Measurements from ENCODE around the gene UCK2.

Gene UCK2

GRCh38 chr1:165927169-165927568 lies 99.8 kb downstream of the UCK2 start:
- TF ChIP-seq CTCF (IDR thresholded peaks at IDR 0.05; ENCODE audit: low read depth, low read length): no peak
- no peak for DNase-seq (ENCODE audit: extremely low read depth, low read depth)

DNA sequence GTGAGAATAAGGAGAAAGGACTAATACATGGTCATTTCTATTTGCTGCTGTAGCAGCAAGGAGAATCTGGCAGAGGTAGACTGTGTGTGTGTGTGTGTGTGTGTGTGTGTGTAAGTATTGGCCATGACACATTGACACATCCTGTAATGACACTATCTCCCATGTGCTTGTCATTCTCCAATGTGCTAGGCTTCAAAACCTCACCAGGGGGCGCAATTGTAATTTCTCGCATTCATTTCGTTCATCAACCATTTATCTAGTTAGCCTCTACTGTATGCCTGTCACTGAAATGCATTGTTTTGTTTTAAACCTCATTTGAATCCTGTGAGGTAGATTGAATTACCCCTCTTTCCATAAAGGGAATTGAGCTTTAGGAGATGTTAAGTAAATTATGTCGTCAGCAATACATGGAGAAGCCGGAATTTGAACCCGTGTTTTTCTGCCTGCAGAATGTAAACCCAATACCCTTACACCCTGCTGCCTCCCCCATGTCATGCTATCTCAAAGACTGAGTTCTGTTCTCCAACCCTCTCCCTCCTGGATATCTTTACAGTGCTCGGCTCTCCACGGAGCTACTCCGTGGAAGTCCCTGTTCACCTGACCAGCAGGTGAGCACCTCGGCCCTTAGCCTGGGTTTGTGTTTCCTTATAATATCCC lies 100.8 kb downstream of the UCK2 start:
- peak; percentile 71 for TF ChIP-seq CTCF (IDR thresholded peaks at IDR 0.05; ENCODE audit: low read depth, low read length)
- DNase-seq (ENCODE audit: extremely low read depth, low read depth): peak; percentile 3

- no peak for DNase-seq (ENCODE audit: extremely low read depth, low read depth)
- no peak for TF ChIP-seq CTCF (IDR thresholded peaks at IDR 0.05; ENCODE audit: low read depth, low read length)
Observed at GRCh38 chr1:165930961-165931360, 103.5 kb downstream of the UCK2 start.

GRCh38 chr1:165933446-165934170 lies 106.2 kb downstream of the UCK2 start:
- DNase-seq (ENCODE audit: extremely low read depth, low read depth): no peak
- TF ChIP-seq CTCF (IDR thresholded peaks at IDR 0.05; ENCODE audit: low read depth, low read length): no peak

DNA sequence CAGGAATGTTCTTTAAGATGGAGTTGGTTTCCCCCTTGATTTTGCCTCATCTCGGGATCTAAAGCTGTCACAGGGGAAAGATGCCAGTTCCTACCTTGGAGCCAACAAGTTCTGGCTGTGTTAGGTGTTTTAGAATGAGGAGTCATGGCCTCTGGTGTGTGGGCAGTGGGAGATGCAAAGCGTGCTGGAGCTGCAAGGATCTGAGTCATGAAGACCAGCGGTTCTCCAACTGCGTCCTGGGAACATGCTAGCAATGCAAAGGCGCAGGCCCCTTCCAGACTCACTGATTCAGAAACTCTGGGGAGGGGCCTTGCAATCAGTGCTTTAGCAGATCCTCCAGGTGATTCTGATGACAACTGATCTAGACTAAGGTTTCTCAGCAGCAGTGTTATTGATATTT lies 109.1 kb downstream of the UCK2 start:
- no peak for TF ChIP-seq CTCF (IDR thresholded peaks at IDR 0.05; ENCODE audit: low read depth, low read length)
- no peak for DNase-seq (ENCODE audit: extremely low read depth, low read depth)

GRCh38 chr1:165937829-165938228 lies 110.4 kb downstream of the UCK2 start:
- no peak for DNase-seq (ENCODE audit: extremely low read depth, low read depth)
- TF ChIP-seq CTCF (IDR thresholded peaks at IDR 0.05; ENCODE audit: low read depth, low read length): no peak

- no peak for TF ChIP-seq CTCF (IDR thresholded peaks at IDR 0.05; ENCODE audit: low read depth, low read length)
- no peak for DNase-seq (ENCODE audit: extremely low read depth, low read depth)
Observed at GRCh38 chr1:165938844-165939243, 111.4 kb downstream of the UCK2 start.
